ENCODE data around the gene STXBP6.

The STXBP6 gene

DNA sequence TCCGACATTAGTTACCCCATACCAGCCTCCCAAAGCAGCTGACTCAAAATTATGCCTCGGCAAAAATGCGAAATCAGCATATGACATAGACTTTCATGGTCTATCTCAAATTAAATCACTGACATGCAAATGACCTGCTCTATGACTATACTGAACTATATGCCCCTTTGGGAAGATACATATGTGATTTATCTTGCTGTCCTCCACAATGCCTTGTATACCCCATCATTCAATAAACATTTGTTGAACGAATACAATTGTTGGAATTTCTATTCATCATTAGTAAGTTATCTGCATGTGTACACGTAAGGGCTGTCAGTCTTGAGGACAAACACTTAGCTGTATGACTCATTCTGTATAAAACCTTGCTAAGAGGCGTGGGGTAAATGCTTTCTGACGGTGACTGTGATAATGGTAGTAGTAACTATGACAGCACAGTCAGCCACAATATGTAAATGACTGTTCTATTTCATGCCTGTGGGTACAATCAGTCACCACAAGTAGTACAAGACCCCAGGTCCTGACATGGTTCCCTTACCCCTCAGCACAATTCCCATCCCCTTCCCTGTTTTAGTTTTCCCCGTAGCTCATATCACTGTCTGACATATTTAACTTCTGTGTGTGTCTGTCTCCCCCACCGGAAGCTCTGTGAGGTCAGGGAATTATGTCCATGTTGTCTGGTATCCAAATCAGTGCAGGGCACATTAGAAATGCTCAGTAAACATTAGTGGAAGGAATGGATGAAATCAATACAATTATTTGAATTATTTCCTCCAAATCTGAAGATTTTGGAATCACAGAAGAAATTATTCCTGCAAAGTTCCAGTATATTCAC, 42.8 kb downstream of the STXBP6 start:
- TF ChIP-seq, protein P1, sequence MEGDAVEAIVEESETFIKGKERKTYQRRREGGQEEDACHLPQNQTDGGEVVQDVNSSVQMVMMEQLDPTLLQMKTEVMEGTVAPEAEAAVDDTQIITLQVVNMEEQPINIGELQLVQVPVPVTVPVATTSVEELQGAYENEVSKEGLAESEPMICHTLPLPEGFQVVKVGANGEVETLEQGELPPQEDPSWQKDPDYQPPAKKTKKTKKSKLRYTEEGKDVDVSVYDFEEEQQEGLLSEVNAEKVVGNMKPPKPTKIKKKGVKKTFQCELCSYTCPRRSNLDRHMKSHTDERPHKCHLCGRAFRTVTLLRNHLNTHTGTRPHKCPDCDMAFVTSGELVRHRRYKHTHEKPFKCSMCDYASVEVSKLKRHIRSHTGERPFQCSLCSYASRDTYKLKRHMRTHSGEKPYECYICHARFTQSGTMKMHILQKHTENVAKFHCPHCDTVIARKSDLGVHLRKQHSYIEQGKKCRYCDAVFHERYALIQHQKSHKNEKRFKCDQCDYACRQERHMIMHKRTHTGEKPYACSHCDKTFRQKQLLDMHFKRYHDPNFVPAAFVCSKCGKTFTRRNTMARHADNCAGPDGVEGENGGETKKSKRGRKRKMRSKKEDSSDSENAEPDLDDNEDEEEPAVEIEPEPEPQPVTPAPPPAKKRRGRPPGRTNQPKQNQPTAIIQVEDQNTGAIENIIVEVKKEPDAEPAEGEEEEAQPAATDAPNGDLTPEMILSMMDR (IDR thresholded peaks at IDR 0.05; ENCODE audit: borderline replicate concordance, insufficient read depth, low read depth, low read length), result no peak
- H3K4me3 ChIP-seq (ENCODE audit: low read depth, low read length), result no peak overlapping the region

DNA sequence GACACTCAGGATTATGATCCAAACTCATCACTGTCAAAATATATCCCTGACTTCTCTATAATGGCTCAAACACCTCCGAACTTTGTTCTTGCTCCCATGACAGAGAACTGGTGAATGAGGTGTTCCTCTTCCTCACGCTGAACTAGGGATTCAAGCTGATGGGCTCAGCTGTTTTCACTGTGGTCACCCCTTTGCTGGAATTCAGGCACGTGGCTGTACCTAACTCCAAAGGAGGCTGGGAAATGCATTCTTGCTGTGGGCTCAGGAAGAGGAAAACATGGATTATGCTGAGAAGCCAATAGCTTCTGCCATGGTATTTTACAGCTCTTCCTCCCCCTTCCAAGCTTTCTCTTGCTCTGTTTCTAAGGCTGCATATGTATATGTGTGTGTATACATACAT, 43.9 kb downstream of the STXBP6 start:
- TF ChIP-seq, protein P1 (IDR thresholded peaks at IDR 0.05; ENCODE audit: borderline replicate concordance, insufficient read depth, low read depth, low read length), result no peak
- no peak overlapping the region for H3K4me3 ChIP-seq (ENCODE audit: low read depth, low read length)

DNA sequence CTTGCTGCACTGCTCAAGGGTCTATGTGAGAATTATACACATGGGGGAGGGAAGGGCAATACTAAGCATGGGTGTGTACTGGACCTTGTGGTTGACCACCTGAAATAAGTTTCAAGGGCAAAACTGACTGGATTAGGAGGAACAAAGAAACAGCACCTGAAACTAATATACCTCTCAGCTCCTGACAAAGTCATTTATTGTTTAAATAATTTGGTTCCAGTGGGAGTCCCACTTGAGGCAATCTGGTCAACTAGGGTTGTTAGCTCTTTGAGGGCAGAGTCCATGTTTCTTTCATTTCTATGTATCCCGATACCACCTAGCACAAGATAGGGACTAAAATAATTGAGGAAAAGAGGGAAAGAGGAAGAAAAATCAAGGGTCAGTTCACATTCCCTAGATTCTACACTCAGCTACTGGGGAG, 45.5 kb downstream of the STXBP6 start:
- TF ChIP-seq, protein P1 (IDR thresholded peaks at IDR 0.05; ENCODE audit: borderline replicate concordance, insufficient read depth, low read depth, low read length), result no peak
- no peak overlapping the region for H3K4me3 ChIP-seq (ENCODE audit: low read depth, low read length)

- TF ChIP-seq, protein P1 (IDR thresholded peaks at IDR 0.05; ENCODE audit: borderline replicate concordance, insufficient read depth, low read depth, low read length), result no peak
These were observed 46.4 kb downstream of the STXBP6 start for GRCh38 chr14:25003537-25003936.

GRCh38 chr14:25001601-25002000, 48.3 kb downstream of the STXBP6 start:
- TF ChIP-seq, protein P1 (IDR thresholded peaks at IDR 0.05; ENCODE audit: borderline replicate concordance, insufficient read depth, low read depth, low read length), result no peak
- H3K4me3 ChIP-seq (ENCODE audit: low read depth, low read length), result no peak overlapping the region

More at GRCh38 chr14:25003537-25003936, 46.4 kb downstream of the STXBP6 start:
- H3K4me3 ChIP-seq (ENCODE audit: low read depth, low read length), result no peak overlapping the region

DNA sequence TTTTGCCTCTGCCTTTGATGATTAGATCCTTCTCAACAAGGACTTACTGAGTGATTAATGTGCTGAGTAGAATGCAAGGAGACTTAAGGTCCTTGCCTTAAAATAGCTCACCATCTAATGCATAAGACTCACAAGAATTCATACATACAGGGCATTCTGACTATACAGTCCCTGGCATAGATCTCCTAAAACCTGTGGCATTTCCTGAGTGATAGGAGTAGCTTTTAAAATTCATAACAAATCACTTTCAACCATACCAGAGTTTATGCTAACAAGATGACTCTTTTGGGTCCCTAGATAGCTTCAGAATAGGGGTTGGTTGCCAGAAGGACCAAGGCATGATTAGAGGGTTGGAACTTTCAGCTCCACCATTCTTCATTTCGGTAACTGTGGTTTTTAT, 48.8 kb downstream of the STXBP6 start:
- TF ChIP-seq, protein P1 (IDR thresholded peaks at IDR 0.05; ENCODE audit: borderline replicate concordance, insufficient read depth, low read depth, low read length), result no peak

GRCh38 chr14:24999157-24999556, 50.8 kb downstream of the STXBP6 start:
- H3K4me3 ChIP-seq (ENCODE audit: low read depth, low read length), result no peak overlapping the region
- TF ChIP-seq, protein P1 (IDR thresholded peaks at IDR 0.05; ENCODE audit: borderline replicate concordance, insufficient read depth, low read depth, low read length), result no peak

More for the DNA sequence above, 48.8 kb downstream of the STXBP6 start:
- no peak overlapping the region for H3K4me3 ChIP-seq (ENCODE audit: low read depth, low read length)

Measured in GM12875 (cell line).